Measurements from ENCODE around the gene ABHD3. TPM values are rescaled to one million over a fixed set of nuclear protein-coding genes. Genes with fewer than 3 reads are reported as not detected.

ABHD3 gene
- total RNA-seq = 3.3 and 5.0 TPM in 2 replicates

GRCh38 chr18:21704603-21705364 is at the start of gene ABHD3:
Gene ABHD3 (minus strand): TSS chr18:21704774. CDS start chr18:21704665, 109 bp downstream.

GRCh38 chr18:21740538-21741311 is 36.2 kb upstream of the ABHD3 start, which contains the start of gene MIB1:
Gene MIB1 (plus strand): TSS chr18:21740792. CDS start chr18:21741584, 792 bp downstream.

GRCh38 chr18:21612125-21613039 is 92.2 kb downstream of the ABHD3 start, which contains the start of gene SNRPD1:
Gene SNRPD1 (plus strand): TSS chr18:21612314. CDS start chr18:21612430, 116 bp downstream.

Small RNAs within 50 kb of the gene (small RNA-seq; reads per million reads assigned to genes)
- gene MIR320C1 (not detected), gene RF00019 (not detected), gene RF01241 (0.11 reads per million)

Other genes with a start within 250 kb of the ABHD3 start
- 11.4 and 15.1 TPM in 2 replicates for gene ESCO1, start 104.1 kb downstream of the ABHD3 start, total RNA-seq
- 7.8 and 15.9 TPM in 2 replicates for gene SNRPD1, start 92.5 kb downstream of the ABHD3 start, total RNA-seq
- gene MIB1, start 36.0 kb upstream of the ABHD3 start, total RNA-seq = 55.9 and 57.6 TPM in 2 replicates